Lung (tissue), 12 donors: ENCODE data around the gene CARNS1. TPM values are rescaled to one million over a fixed set of nuclear protein-coding genes. Genes with fewer than 3 reads are reported as not detected.
A peak's percentile ranks its signal among the peaks of the same experiment; 100 is the strongest.

Experiments
- ATAC-seq: fragments of 200-7000 bp; cut with Tn5 transposase; one replicate; pipeline ENCODE4 v1.9.1; 2020; ENCODE audit warnings: moderate number of reproducible peaks; ENCODE audit not compliant: insufficient read depth, low FRiP score
- DNase-seq, 3 donors: peaks; one replicate each; pipeline ENCODE4 v3.0.0-alpha.2; 2013 to 2017
- H3K27ac ChIP-seq, 2 donors: one replicate each; pipeline ENCODE4 v1.5.1; 2013; ENCODE audit warnings: mild to moderate bottlenecking in 2 of 2, moderate library complexity in 2 of 2, control low read depth in 1 of 2, inconsistent platforms in 1 of 2, low read depth in 1 of 2, low read length in 1 of 2
- H3K27me3 ChIP-seq, 3 donors: one replicate each; pipeline ENCODE4 v1.5.1; 2013; ENCODE audit warnings: low read length in 2 of 3; ENCODE audit not compliant: control insufficient read depth in 3 of 3, insufficient read depth in 3 of 3
- H3K36me3 ChIP-seq, 4 donors: one replicate each; pipeline ENCODE4 v1.5.1; 2013; ENCODE audit warnings: low read length in 4 of 4, mild to moderate bottlenecking in 1 of 4, moderate library complexity in 1 of 4; ENCODE audit not compliant: control insufficient read depth in 4 of 4, insufficient read depth in 4 of 4
- H3K4me1 ChIP-seq, 5 donors: one replicate each; pipeline ENCODE4 v1.5.1; 2013; ENCODE audit warnings: low read length in 5 of 5, mild to moderate bottlenecking in 2 of 5, moderate library complexity in 1 of 5; ENCODE audit not compliant: control insufficient read depth in 5 of 5, insufficient read depth in 5 of 5
- H3K4me3 ChIP-seq: one replicate; pipeline ENCODE4 v1.5.1; 2013; ENCODE audit warnings: mild to moderate bottlenecking, control low read depth, moderate library complexity
- H3K9ac ChIP-seq, 2 donors: one replicate each; pipeline ENCODE4 v1.5.1; 2013; ENCODE audit warnings: low read length in 2 of 2, control low read depth in 1 of 2; ENCODE audit not compliant: insufficient read depth in 1 of 2
- H3K9me3 ChIP-seq, 4 donors: one replicate each; pipeline ENCODE4 v1.5.1; 2013; ENCODE audit warnings: low read length in 3 of 4, mild to moderate bottlenecking in 1 of 4, moderate library complexity in 1 of 4; ENCODE audit not compliant: control insufficient read depth in 4 of 4, insufficient read depth in 3 of 4
- WGBS, 2 donors: extraction: QIAGEN DNeasy Blood & Tissue Kit; methylation state at CpG; one replicate each; pipeline ENCODE4 v1.1.7; 2013; 5-methylcytosine and 5-hydroxymethylcytosine counted together
- polyA plus RNA-seq, 2 donors: library from polyadenylated mRNA; stranded (reverse); fragments of 200-250 nt; gene quantifications; one replicate each; pipeline ENCODE4 v1.2.1, GENCODE V29; 2013
- total RNA-seq, 2 donors: library from RNA; depleted of rRNA in 1 of 2; stranded (reverse); fragments of >200 nt in 1 of 2; gene quantifications; one replicate each; pipeline ENCODE4 v1.2.1, GENCODE V29; 2014 to 2021
- TF ChIP-seq, protein P1 (sequence below): IDR thresholded peaks from 2 replicates; pipeline ENCODE4 v1.5.1; 2012; ENCODE audit warnings: mild to moderate bottlenecking; ENCODE audit errors: control extremely low read depth, extremely low read depth
- donor health status: control.
- donor health status: control.
- donor health status: Bipolar disorder and iron deficiency.
- donor health status: healthy.
- donor health status: DM: yes; HTN: yes; CAD: no.

The CARNS1 gene
- total and polyA plus RNA-seq, 4 donors, result 0.15 to 1.7 (median 1.4) TPM

DNA sequence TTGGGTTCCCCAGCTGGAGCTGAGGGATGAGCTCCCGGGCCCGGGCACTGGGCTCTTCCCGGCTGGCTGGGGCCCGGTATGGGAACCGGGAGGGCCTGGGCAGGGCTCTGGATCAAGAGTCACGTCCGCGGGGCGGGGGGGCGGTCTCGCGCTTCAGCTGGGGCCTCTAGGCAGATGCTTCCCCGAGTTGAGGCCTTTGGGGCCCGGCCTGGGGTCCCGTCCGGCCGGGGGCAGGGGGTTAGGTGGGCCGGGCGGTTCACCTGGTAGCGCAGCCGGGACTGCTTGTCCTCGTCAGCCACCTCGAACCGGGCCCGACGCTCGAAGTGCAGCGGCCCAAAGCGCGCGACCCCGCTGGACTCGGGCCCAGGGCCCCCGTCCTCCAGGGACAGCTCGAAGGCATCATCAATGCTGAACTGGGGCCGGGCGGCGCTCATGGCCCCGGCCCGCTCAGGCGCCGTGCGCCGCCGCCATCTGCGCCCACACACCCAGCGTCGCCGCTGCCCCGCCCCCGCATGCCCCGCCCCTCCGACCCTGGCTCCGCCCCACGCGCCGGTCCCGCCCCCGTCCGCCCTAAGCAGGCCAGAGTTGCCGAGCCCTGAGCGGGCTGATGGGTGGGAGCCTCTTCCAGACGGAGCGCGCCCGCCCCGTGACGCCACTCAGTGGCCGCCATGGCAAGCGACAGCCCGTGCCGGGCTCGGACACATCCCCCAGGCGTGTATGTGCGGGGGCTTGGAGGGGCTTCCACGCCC lies 53.5 kb downstream of the CARNS1 start, which contains the start of gene TMEM134:
Gene TMEM134, minus strand, starts transcription at position 493 of the 749 bp plus-strand sequence. Its CDS starts 59 bp downstream, at position 434.
- TF ChIP-seq, protein P1, sequence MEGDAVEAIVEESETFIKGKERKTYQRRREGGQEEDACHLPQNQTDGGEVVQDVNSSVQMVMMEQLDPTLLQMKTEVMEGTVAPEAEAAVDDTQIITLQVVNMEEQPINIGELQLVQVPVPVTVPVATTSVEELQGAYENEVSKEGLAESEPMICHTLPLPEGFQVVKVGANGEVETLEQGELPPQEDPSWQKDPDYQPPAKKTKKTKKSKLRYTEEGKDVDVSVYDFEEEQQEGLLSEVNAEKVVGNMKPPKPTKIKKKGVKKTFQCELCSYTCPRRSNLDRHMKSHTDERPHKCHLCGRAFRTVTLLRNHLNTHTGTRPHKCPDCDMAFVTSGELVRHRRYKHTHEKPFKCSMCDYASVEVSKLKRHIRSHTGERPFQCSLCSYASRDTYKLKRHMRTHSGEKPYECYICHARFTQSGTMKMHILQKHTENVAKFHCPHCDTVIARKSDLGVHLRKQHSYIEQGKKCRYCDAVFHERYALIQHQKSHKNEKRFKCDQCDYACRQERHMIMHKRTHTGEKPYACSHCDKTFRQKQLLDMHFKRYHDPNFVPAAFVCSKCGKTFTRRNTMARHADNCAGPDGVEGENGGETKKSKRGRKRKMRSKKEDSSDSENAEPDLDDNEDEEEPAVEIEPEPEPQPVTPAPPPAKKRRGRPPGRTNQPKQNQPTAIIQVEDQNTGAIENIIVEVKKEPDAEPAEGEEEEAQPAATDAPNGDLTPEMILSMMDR, result peak; percentile 44
- Histone ChIP-seq H3K27ac (peak within 1 kb of the TSS; percentile 94 to 95), H3K36me3 (no peaks in the 10 kb centered on the region), H3K9ac (peak within 1 kb of the TSS; percentile 37 to 81), H3K27me3 (no peaks in the 10 kb centered on the region), H3K4me3 (peak within 1 kb of the TSS; percentile 89), H3K4me1 (peaks cover 0 to 17% (median 4%) of the 10 kb centered on the region in 5 donors), H3K9me3 (no peaks in the 10 kb centered on the region)
- peak; percentile 94 for ATAC-seq
- peak; percentile 93 to 96 (median 95) for DNase-seq
- WGBS, 2 donors, result 1% methylated on average over 60 to 76 of the region's 76 CpGs

DNA sequence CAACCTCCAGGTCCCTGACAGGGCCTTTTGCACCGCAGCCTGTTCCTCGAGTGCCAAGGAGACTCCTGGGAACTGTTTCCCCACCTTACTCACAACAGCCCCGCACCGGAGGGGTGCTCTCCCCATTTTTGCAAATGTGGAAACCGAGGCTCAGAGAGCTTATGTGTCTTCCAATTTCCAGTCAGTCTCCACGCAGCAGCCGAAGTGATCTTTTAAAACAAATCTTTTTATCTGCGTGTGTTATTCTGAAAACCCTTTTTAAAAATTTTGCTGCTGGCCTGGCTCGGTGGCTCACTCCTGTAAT lies 54.0 kb downstream of the CARNS1 start:
- H3K9ac ChIP-seq, result peak overlapping the region in 1 of 2 donors; percentile 81
- WGBS, 2 donors, result 13 to 19% methylated on average over 9 of the region's 9 CpGs
- no peaks in the 10 kb centered on the region for H3K27me3 ChIP-seq
- ATAC-seq (no peak), DNase-seq (no peak)
- H3K4me1 ChIP-seq, result peaks cover 0 to 15% (median 4%) of the 10 kb centered on the region in 5 donors
- no peaks in the 10 kb centered on the region for H3K9me3 ChIP-seq
- TF ChIP-seq, protein P1, result no peak
- H3K4me3 ChIP-seq, result peak overlapping the region; percentile 61
- peak overlapping the region; percentile 94 to 95 for H3K27ac ChIP-seq
- H3K36me3 ChIP-seq, result no peaks in the 10 kb centered on the region

DNA sequence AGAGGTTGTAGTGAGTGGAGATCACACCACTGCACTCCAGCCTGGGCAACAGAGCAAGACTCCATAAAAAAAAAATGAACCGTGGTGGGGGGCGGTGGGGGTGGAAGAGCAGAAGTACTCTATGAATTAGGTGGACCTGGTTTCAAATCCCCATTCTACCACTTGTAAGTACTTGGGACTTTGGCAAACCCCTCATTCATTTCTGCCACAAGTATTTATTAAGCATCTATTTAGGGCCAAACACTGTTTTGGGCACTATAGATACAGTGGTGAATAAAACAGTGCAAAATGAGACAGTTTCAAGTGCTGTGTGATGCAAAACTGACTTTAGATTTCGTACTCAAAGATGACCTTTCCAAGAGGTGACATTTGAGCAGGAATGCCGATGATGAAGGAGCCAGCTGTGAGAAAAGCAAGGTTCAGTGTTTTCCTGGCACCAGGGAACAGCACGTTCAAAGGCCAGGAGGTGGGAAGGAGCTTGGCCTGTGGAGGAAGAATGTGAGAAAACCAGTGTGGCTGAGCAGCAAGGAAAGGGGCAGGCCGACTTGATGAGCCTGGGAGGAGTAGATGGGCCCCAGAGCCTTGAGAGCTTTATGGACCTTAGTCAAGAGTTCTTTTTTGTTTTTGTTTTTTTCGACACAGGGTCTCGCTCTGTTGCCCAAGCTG lies 55.0 kb downstream of the CARNS1 start:
- H3K4me1 ChIP-seq, result peaks cover 0 to 15% (median 4%) of the 10 kb centered on the region in 5 donors
- no peak for DNase-seq
- TF ChIP-seq, protein P1, result no peak
- H3K9ac ChIP-seq, result no peak overlapping the region
- no peak overlapping the region for H3K4me3 ChIP-seq
- WGBS, 2 donors, result 84 to 86% methylated on average over 8 of the region's 8 CpGs
- H3K27ac ChIP-seq, result no peak overlapping the region
- no peak for ATAC-seq
- H3K9me3 ChIP-seq, result no peaks in the 10 kb centered on the region
- H3K36me3 ChIP-seq, result no peaks in the 10 kb centered on the region
- H3K27me3 ChIP-seq, result no peaks in the 10 kb centered on the region
